Neural cell (in vitro differentiated cells): ENCODE measurements around the gene FAM216B. TPM values are rescaled to one million over a fixed set of nuclear protein-coding genes. Genes with fewer than 3 reads are reported as not detected.

ENCODE experiments used
- H2AFZ ChIP-seq: fragments of 200-600, 300-800 bp; sonication (generic), shearing (Covaris generic); 2 replicates; pipeline ENCODE4 v1.6.0; 2014; ENCODE audit warnings: low read depth, mild to moderate bottlenecking, antibody characterized with exemption, low read length, moderate library complexity
- H3F3A ChIP-seq: fragments of 200-600 bp; shearing (Covaris generic); 2 replicates; pipeline ENCODE4 v1.6.1; 2016; ENCODE audit warnings: mild to moderate bottlenecking, moderate library complexity, mixed read lengths, antibody characterized with exemption, low read length; ENCODE audit not compliant: insufficient read depth, poor library complexity, severe bottlenecking
- H3K27ac ChIP-seq: fragments of 200-600, 300-800 bp; sonication (generic), shearing (Covaris generic); 2 replicates; pipeline ENCODE4 v1.5.1; 2014; ENCODE audit warnings: mild to moderate bottlenecking, low read length, moderate library complexity
- H3K27me3 ChIP-seq: fragments of 300-800, 200-600 bp; sonication (generic), shearing (Covaris generic); 2 replicates; pipeline ENCODE4 v1.6.0; 2014; ENCODE audit warnings: mild to moderate bottlenecking, low read depth, low read length, moderate library complexity; ENCODE audit not compliant: insufficient read depth
- H3K36me3 ChIP-seq: fragments of 300-800, 200-600 bp; sonication (generic), shearing (Covaris generic); 2 replicates; pipeline ENCODE4 v1.5.1; 2014; ENCODE audit warnings: mild to moderate bottlenecking, antibody characterized with exemption, low read length, moderate library complexity; ENCODE audit not compliant: insufficient read depth
- H3K4me2 ChIP-seq: fragments of 300-800, 200-600 bp; sonication (generic), shearing (Covaris generic); 2 replicates; pipeline ENCODE4 v1.6.0; 2014; ENCODE audit warnings: mild to moderate bottlenecking, low read length
- H3K4me3 ChIP-seq: fragments of 300-800, 200-600 bp; sonication (generic), shearing (Covaris generic); 2 replicates; pipeline ENCODE4 v1.5.1; 2014; ENCODE audit warnings: mild to moderate bottlenecking, low read length, moderate library complexity
- H3K79me2 ChIP-seq: fragments of 200-600 bp; shearing (Covaris generic); replicated peaks from 2 replicates; pipeline ENCODE4 v1.6.0; 2014; ENCODE audit warnings: mild to moderate bottlenecking, low read length, moderate library complexity; ENCODE audit not compliant: insufficient read depth
- H3K9ac ChIP-seq: fragments of 300-800, 200-600 bp; sonication (generic), shearing (Covaris generic); 2 replicates; pipeline ENCODE4 v1.6.1; 2016; ENCODE audit warnings: mild to moderate bottlenecking, low read length, mixed read lengths
- H3K9me2 ChIP-seq: fragments of 200-600 bp; shearing (Covaris generic); 2 replicates; pipeline ENCODE4 v1.6.1; 2016; ENCODE audit warnings: mild to moderate bottlenecking, low read length, mixed read lengths; ENCODE audit not compliant: insufficient read depth
- H3K9me3 ChIP-seq: fragments of 200-600, 300-800 bp; sonication (generic), shearing (Covaris generic); 2 replicates; pipeline ENCODE4 v1.6.1; 2016; ENCODE audit warnings: mild to moderate bottlenecking, mixed run types, low read length, moderate library complexity, mixed read lengths
- H4K20me1 ChIP-seq: fragments of 200-600 bp; shearing (Covaris generic); 2 replicates; pipeline ENCODE4 v1.6.1; 2016; ENCODE audit warnings: mild to moderate bottlenecking, mixed run types; ENCODE audit not compliant: insufficient read depth
- EP300 ChIP-seq: fragments of 450-650 bp; conservative IDR thresholded peaks from 2 replicates; pipeline ENCODE4 v1.6.1; 2014; ENCODE audit warnings: antibody characterized with exemption, mild to moderate bottlenecking, moderate library complexity; ENCODE audit not compliant: poor library complexity, severe bottlenecking
- EZH2 ChIP-seq: fragments of 200-600, 300-800 bp; shearing (Covaris generic), sonication (generic); IDR thresholded peaks from 2 replicates; pipeline ENCODE4 v1.6.1; 2014; ENCODE audit warnings: antibody characterized with exemption, low read length, borderline replicate concordance, mild to moderate bottlenecking; ENCODE audit not compliant: insufficient read depth, poor library complexity, severe bottlenecking
- MXI1 ChIP-seq: fragments of 450-650 bp; conservative IDR thresholded peaks from 2 replicates; pipeline ENCODE4 v1.6.1; 2014; ENCODE audit warnings: antibody characterized with exemption, mild to moderate bottlenecking; ENCODE audit not compliant: poor library complexity, severe bottlenecking
- POLR2AphosphoS5 ChIP-seq: IDR thresholded peaks from 2 replicates; pipeline ENCODE4 v1.6.1; 2012
- RAD21 ChIP-seq: fragments of 450-650 bp; conservative IDR thresholded peaks from 2 replicates; pipeline ENCODE4 v1.6.1; 2014; ENCODE audit warnings: antibody characterized with exemption, mild to moderate bottlenecking, moderate library complexity
- SMC3 ChIP-seq: fragments of 450-650 bp; conservative IDR thresholded peaks from 2 replicates; pipeline ENCODE4 v1.6.1; 2014; ENCODE audit warnings: antibody characterized with exemption, mild to moderate bottlenecking, moderate library complexity; ENCODE audit not compliant: poor library complexity
- TAF1 ChIP-seq: IDR thresholded peaks from 2 replicates; pipeline ENCODE4 v1.6.1; 2012; ENCODE audit warnings: low read depth
- polyA plus RNA-seq: library from polyadenylated mRNA; depleted of rRNA; stranded (reverse); fragments of >200 nt; gene quantifications from 2 replicates; pipeline ENCODE4 v1.2.3, GENCODE V29; 2014
- TF ChIP-seq, protein P1 (sequence below): IDR thresholded peaks from 2 replicates; pipeline ENCODE4 v1.6.1; 2012; ENCODE audit warnings: borderline replicate concordance
- TF ChIP-seq, protein P2 (sequence below): fragments of 450-650 bp; IDR thresholded peaks from 2 replicates; pipeline ENCODE4 v1.5.1; 2014; ENCODE audit warnings: antibody characterized with exemption, mild to moderate bottlenecking, moderate library complexity; ENCODE audit not compliant: poor library complexity, severe bottlenecking

FAM216B gene
- polyA plus RNA-seq, 1 donor from 2014 or later, result not detected

DNA sequence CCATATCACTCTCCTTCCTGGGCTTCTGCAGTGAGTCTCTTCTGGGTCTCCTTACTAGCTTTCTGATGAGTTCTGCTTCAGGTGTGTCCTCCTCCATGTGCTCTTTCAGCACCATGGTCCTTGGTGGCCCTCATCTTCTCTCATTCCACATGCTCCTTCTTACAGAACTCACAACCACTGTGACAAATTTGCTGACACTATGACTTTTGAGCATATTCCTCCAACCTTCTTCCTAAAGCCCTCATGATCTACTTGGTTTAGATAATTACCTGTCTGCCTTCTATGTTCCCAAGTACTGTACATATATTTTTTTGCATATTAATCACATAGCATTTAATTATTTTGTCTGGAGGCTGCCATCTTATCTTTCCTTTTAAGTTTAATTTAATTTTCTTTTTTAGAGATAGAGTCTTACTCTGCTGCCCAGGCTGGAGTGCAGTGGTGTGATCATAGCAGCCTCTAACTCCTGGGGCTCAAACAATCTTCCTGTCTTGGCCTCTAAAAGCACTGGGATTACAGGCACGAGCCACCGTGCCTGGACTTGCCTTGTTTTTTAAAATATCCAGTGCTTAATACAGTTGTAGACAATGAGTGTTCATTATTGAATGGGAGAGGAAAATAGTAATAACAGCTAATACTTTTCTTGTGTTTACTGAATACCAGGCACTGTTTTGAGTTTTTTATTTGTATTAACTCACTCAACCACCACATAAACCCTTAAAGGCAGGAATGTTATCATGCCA lies 23.5 kb upstream of the FAM216B start:
- Histone ChIP-seq H3K9ac (no peak overlapping the region), H3F3A (no peaks in the 10 kb centered on the region), H3K27me3 (no peaks in the 10 kb centered on the region), H3K79me2 (no peaks in the 10 kb centered on the region), H3K4me3 (no peak overlapping the region), H4K20me1 (no peaks in the 10 kb centered on the region), H3K4me2 (no peak overlapping the region), H3K27ac (no peak overlapping the region), H3K9me2 (no peaks in the 10 kb centered on the region), H3K36me3 (no peaks in the 10 kb centered on the region), H3K9me3 (no peaks in the 10 kb centered on the region), H2AFZ (no peak overlapping the region)
- no peak for TF ChIP-seq TAF1

DNA sequence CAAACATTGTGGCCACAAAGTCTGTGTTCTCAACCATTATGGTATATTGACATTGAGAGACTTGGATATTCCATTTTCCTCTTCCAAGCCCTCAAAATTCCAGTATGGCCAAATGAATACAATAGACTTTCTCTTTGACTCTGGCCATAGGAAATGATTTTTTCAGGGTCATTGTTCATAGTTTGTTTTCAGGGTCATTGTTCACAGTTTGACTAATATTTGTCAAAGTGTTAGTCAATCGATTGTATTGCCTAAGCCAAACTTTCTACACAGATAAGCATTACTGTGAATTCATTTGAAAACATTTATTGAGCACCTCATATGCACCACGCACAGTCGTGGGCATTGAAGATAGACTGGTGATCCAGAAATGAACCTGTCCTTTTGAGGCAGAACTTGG lies 22.9 kb upstream of the FAM216B start:
- H3K36me3 ChIP-seq, result no peaks in the 10 kb centered on the region

More for the DNA sequence above, 22.9 kb upstream of the FAM216B start:
- Histone ChIP-seq H3K9me3 (no peaks in the 10 kb centered on the region), H3K27ac (no peak overlapping the region), H3F3A (no peaks in the 10 kb centered on the region), H3K9ac (no peak overlapping the region), H3K27me3 (no peaks in the 10 kb centered on the region), H4K20me1 (no peaks in the 10 kb centered on the region), H3K4me3 (no peak overlapping the region), H2AFZ (no peak overlapping the region), H3K4me2 (no peak overlapping the region), H3K9me2 (no peaks in the 10 kb centered on the region), H3K79me2 (no peaks in the 10 kb centered on the region)
- TF ChIP-seq, protein P1, sequence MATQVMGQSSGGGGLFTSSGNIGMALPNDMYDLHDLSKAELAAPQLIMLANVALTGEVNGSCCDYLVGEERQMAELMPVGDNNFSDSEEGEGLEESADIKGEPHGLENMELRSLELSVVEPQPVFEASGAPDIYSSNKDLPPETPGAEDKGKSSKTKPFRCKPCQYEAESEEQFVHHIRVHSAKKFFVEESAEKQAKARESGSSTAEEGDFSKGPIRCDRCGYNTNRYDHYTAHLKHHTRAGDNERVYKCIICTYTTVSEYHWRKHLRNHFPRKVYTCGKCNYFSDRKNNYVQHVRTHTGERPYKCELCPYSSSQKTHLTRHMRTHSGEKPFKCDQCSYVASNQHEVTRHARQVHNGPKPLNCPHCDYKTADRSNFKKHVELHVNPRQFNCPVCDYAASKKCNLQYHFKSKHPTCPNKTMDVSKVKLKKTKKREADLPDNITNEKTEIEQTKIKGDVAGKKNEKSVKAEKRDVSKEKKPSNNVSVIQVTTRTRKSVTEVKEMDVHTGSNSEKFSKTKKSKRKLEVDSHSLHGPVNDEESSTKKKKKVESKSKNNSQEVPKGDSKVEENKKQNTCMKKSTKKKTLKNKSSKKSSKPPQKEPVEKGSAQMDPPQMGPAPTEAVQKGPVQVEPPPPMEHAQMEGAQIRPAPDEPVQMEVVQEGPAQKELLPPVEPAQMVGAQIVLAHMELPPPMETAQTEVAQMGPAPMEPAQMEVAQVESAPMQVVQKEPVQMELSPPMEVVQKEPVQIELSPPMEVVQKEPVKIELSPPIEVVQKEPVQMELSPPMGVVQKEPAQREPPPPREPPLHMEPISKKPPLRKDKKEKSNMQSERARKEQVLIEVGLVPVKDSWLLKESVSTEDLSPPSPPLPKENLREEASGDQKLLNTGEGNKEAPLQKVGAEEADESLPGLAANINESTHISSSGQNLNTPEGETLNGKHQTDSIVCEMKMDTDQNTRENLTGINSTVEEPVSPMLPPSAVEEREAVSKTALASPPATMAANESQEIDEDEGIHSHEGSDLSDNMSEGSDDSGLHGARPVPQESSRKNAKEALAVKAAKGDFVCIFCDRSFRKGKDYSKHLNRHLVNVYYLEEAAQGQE, result no peak
- TF ChIP-seq, protein P2, sequence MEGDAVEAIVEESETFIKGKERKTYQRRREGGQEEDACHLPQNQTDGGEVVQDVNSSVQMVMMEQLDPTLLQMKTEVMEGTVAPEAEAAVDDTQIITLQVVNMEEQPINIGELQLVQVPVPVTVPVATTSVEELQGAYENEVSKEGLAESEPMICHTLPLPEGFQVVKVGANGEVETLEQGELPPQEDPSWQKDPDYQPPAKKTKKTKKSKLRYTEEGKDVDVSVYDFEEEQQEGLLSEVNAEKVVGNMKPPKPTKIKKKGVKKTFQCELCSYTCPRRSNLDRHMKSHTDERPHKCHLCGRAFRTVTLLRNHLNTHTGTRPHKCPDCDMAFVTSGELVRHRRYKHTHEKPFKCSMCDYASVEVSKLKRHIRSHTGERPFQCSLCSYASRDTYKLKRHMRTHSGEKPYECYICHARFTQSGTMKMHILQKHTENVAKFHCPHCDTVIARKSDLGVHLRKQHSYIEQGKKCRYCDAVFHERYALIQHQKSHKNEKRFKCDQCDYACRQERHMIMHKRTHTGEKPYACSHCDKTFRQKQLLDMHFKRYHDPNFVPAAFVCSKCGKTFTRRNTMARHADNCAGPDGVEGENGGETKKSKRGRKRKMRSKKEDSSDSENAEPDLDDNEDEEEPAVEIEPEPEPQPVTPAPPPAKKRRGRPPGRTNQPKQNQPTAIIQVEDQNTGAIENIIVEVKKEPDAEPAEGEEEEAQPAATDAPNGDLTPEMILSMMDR, result no peak
- TF ChIP-seq TAF1 (no peak), SMC3 (no peak), RAD21 (no peak), EZH2 (no peak), MXI1 (no peak), POLR2AphosphoS5 (no peak), EP300 (no peak)
